ENCODE measurements around the gene TMEM167B.
"Not testable (repeated sequence)": the region's sequence is repeated elsewhere in the genome, so short reads cannot be mapped to it uniquely, and the experiment has no call there.

Gene TMEM167B

DNA sequence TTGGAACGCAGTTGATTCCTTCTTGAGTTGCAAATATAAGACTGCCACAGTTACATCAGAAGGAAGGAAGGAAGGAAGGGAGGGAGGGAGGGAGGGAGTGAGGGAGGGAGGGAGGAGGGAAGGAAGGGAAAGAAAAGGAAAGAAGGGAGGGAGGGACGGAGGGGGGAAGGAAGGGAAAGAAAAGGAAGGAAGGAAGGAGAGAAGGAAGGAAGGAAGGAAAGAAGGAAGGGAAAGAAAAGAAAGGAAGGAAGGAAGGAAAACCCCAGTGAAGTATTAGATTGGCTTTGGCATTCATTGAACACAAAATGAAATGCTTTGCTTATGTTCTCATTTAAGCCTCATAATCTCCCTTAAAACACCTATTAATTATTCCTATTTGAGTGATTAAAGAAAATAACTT, 42.2 kb upstream of the TMEM167B start:
- no peak for TF ChIP-seq CTCF (IDR thresholded peaks at IDR 0.05; ENCODE audit: borderline replicate concordance, control extremely low read depth, extremely low read depth, insufficient read depth, missing control alignments)
- in situ Hi-C loops (cut with MboI; ENCODE audit: low sequenced_read_pairs, unreplicated experiment), result no loop called here
- no peak for DNase-seq (ENCODE audit: low spot score)

DNA sequence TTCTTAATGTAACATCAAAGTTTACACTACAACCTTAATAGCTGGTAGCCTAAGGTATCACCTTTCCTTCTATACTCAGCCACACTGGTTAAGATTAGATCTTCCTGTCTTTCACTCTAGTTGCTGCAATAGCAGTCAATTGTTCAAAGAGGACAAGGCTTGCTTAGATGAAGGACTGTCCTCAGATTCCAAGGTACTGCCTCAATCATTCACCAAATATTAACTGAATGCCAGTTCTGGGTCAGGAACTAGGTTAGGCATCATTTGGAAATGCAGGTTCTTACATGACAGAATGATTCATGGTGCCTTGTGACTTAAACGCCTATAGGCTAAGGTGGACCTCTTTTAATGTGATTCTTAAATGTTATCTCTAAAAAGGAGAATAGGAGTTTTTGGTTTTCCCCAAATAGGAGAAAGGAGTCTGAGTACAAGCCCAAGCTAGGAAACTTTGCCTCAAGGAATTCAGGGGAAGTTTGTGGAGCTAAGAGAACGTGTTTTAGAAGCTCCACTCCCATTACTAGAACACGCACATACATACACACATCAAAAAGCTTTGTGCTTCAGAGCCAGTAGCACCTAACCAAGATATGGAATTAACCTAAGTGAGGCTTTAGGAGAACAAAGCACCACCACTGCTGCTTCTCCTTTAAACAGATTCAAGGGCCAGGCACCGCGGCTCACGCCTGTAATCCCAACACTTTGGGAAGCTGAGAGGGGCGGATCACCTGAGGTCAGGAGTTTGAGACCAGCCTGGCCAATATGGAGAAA, 40.2 kb upstream of the TMEM167B start:
- no peak for TF ChIP-seq CTCF (IDR thresholded peaks at IDR 0.05; ENCODE audit: borderline replicate concordance, control extremely low read depth, extremely low read depth, insufficient read depth, missing control alignments)

GRCh38 chr1:109052145-109052544, 38.4 kb upstream of the TMEM167B start:
- DNase-seq (ENCODE audit: low spot score); in situ Hi-C loops (cut with MboI; ENCODE audit: low sequenced_read_pairs, unreplicated experiment): not testable (repeated sequence)

More for the DNA sequence above, 40.2 kb upstream of the TMEM167B start:
- in situ Hi-C loops (cut with MboI; ENCODE audit: low sequenced_read_pairs, unreplicated experiment), result no loop called here
- no peak for DNase-seq (ENCODE audit: low spot score)

DNA sequence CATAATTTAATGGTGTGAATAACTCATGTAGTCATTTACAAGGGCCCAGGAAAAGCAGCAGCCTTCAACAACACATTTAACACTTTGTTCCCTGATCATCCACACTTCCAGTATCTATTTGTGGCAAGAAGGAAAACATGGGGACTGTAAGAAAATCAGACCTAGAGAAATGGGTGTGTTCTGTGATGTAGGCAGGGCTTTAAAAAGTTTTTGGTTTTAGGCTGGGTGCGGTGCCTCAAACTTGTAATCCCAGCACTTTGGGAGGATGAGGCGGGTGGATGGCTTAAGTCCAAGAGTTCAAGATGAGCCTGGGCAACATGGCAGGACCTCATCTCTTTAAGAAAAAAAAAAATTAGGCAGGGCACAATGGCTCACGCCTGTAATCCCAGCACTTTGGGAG, 34.5 kb upstream of the TMEM167B start:
- TF ChIP-seq CTCF (IDR thresholded peaks at IDR 0.05; ENCODE audit: borderline replicate concordance, control extremely low read depth, extremely low read depth, insufficient read depth, missing control alignments), result no peak
- in situ Hi-C loops (cut with MboI; ENCODE audit: low sequenced_read_pairs, unreplicated experiment), result no loop called here
- DNase-seq (ENCODE audit: low spot score), result no peak

- in situ Hi-C loops (cut with MboI; ENCODE audit: low sequenced_read_pairs, unreplicated experiment), result no loop called here
- no peak for TF ChIP-seq CTCF (IDR thresholded peaks at IDR 0.05; ENCODE audit: borderline replicate concordance, control extremely low read depth, extremely low read depth, insufficient read depth, missing control alignments)
- no peak for DNase-seq (ENCODE audit: low spot score)
Observed at GRCh38 chr1:109059026-109059425, 31.5 kb upstream of the TMEM167B start.

DNA sequence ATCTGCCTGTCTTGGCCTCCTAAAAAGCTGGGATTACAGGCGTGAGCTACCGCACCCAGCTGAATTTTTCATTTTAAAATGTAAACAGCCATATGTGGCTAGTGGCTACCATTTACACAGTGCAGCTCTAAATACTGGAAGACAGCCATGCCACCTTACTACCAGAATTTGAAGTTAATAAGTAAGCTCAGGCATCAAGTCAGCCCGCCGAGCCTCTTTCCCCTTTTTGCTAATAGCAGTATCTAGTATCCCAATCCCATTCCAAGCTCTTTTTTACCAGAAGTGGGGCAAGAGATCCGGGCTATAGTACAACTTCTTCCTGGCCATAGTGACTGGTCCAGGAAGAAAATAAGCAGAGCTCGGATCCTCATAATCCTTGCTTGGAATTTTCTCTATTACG, 29.9 kb upstream of the TMEM167B start:
- in situ Hi-C loops (cut with MboI; ENCODE audit: low sequenced_read_pairs, unreplicated experiment), result no loop called here
- no peak for TF ChIP-seq CTCF (IDR thresholded peaks at IDR 0.05; ENCODE audit: borderline replicate concordance, control extremely low read depth, extremely low read depth, insufficient read depth, missing control alignments)
- no peak for DNase-seq (ENCODE audit: low spot score)

- in situ Hi-C loops (cut with MboI; ENCODE audit: low sequenced_read_pairs, unreplicated experiment), result no loop called here
- DNase-seq (ENCODE audit: low spot score), result no peak
- no peak for TF ChIP-seq CTCF (IDR thresholded peaks at IDR 0.05; ENCODE audit: borderline replicate concordance, control extremely low read depth, extremely low read depth, insufficient read depth, missing control alignments)
Observed at GRCh38 chr1:109061183-109061582, 29.4 kb upstream of the TMEM167B start.
